Measurements from ENCODE around the gene CSNK1A1.

- TF ChIP-seq CTCF (IDR thresholded peaks at IDR 0.05; ENCODE audit: poor library complexity) (peak; percentile 86), EZH2 (IDR thresholded peaks at IDR 0.05; ENCODE audit: borderline replicate concordance) (no peak)
These were observed 108.6 kb downstream of the CSNK1A1 start for GRCh38 chr5:149442563-149443182.
